ENCODE measurements around the gene FAM222A.
"Not testable (repeated sequence)": the region's sequence is repeated elsewhere in the genome, so short reads cannot be mapped to it uniquely, and the experiment has no call there.

The FAM222A gene

DNA sequence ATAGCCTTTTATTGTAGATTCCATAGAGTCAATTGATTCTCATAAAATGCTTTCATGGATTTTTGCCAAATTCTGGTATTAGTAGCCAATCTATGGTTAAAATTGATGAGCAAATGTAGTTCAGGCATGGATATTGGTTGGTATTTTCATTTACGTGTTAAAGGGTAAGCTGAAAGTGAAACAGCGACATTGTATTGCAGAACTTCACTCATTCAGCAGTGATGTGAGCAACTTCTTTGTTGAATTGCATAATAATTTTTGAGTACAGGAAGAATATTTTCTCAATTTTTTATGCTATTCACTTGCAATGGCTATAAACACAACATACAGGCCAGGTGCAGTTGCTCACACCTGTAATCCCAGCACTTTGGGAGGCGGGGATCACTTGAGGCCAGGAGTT lies 24.2 kb upstream of the FAM222A start:
- TF ChIP-seq, protein P1, sequence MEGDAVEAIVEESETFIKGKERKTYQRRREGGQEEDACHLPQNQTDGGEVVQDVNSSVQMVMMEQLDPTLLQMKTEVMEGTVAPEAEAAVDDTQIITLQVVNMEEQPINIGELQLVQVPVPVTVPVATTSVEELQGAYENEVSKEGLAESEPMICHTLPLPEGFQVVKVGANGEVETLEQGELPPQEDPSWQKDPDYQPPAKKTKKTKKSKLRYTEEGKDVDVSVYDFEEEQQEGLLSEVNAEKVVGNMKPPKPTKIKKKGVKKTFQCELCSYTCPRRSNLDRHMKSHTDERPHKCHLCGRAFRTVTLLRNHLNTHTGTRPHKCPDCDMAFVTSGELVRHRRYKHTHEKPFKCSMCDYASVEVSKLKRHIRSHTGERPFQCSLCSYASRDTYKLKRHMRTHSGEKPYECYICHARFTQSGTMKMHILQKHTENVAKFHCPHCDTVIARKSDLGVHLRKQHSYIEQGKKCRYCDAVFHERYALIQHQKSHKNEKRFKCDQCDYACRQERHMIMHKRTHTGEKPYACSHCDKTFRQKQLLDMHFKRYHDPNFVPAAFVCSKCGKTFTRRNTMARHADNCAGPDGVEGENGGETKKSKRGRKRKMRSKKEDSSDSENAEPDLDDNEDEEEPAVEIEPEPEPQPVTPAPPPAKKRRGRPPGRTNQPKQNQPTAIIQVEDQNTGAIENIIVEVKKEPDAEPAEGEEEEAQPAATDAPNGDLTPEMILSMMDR (IDR thresholded peaks at IDR 0.05; ENCODE audit: low read depth, low read length, missing control alignments): no peak
- H3K4me3 ChIP-seq (ENCODE audit: low read depth, low read length): no peak overlapping the region
- in situ Hi-C loops (cut with HindIII; ENCODE audit: low sequenced_read_pairs): no loop called here
- DNase-seq (ENCODE audit: low read depth): no peak

DNA sequence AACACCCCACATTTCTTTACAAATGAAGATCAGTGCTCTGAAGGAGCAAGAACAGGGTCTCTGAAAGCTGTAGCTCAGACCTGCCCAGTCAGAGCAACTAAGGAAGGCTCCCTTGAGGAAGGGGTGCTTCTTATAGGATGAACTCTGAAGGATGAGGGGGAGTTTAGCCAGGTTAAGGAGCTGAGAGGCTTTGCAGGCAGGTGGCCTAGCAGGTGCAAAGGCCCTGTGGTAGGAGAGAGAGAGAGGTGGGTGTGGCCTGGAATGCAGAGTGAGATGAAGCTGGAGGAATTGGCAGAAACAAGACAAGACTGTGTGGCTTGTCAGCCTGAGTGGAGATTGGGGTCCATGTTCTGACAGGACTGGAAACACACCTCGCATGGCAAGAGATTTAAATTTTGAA lies 20.5 kb upstream of the FAM222A start:
- TF ChIP-seq, protein P1 (IDR thresholded peaks at IDR 0.05; ENCODE audit: low read depth, low read length, missing control alignments): no peak
- no peak for DNase-seq (ENCODE audit: low read depth)
- in situ Hi-C loops (cut with HindIII; ENCODE audit: low sequenced_read_pairs): no loop called here
- H3K4me3 ChIP-seq (ENCODE audit: low read depth, low read length): no peak overlapping the region

- DNase-seq (ENCODE audit: low read depth): no peak
- in situ Hi-C loops (cut with HindIII; ENCODE audit: low sequenced_read_pairs): no loop called here
- H3K4me3 ChIP-seq (ENCODE audit: low read depth, low read length): no peak overlapping the region
- TF ChIP-seq, protein P1 (IDR thresholded peaks at IDR 0.05; ENCODE audit: low read depth, low read length, missing control alignments): no peak
These were observed 19.7 kb upstream of the FAM222A start for GRCh38 chr12:109693653-109694600.

DNA sequence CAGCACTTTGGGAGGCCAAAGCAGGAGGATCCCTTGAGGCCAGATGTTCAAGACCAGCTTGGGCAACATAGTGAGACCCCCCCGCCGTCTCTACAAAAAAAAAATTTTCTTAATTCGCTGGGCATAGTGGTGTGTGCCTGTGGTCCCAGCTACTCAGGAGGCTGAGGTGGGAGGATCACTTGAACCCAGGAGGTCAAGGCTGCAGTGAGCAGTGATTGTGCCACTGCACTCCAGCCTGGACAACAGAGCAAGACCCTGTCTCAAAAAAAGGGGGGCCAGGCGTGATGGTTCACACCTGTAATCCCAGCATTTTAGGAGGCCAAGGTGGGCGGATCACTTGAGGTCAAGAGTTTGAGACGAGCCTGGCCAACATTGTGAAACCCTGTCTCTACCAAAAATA lies 19.0 kb upstream of the FAM222A start:
- H3K4me3 ChIP-seq (ENCODE audit: low read depth, low read length); in situ Hi-C loops (cut with HindIII; ENCODE audit: low sequenced_read_pairs); DNase-seq (ENCODE audit: low read depth): not testable (repeated sequence)

DNA sequence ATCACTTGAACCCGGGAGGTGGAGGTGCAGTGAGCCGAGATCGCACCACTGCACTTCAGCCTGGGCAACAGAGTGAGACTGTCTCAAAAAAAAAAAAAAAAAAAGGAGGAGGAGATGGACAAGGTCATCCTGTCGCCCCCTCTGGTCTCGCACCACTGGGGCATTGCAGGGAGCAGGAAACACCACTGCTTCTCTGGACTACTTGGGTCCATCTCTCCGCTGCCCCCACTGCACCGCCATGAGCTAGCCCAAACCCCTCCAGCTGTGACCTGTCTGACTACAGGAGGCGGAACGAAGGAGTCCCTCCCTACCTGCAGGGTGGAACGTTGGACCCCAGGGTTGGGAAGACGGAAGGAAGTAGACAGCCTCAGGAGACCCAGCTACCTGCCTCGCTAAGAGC lies 18.2 kb upstream of the FAM222A start:
- DNase-seq (ENCODE audit: low read depth): no peak
- in situ Hi-C loops (cut with HindIII; ENCODE audit: low sequenced_read_pairs): no loop called here
- H3K4me3 ChIP-seq (ENCODE audit: low read depth, low read length): no peak overlapping the region
- TF ChIP-seq, protein P1 (IDR thresholded peaks at IDR 0.05; ENCODE audit: low read depth, low read length, missing control alignments): no peak

DNA sequence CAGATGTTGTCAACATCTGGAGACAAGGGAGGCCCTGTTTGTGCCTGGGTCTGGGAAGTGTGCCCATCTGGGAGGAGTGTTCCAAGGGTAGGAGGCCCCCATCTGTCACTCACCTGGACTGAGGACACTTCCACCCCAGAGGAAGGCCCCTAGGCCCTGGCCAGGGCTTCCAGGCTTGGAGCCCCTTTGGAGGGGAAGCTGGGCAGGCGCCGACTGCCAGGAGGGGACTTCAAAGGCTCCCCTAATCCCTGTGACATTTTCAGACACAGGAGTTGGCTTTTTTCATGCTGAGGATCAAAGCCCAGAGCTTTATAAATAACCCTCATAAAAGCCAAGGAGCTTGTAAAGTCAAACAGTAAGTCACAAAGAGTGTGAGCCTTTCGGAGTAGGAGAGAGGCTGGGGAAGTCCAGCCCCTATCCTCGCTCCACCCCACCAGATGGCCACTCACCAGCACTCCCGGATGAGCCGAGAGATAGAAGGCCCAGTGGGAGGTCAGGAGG lies 17.6 kb upstream of the FAM222A start:
- no peak for DNase-seq (ENCODE audit: low read depth)
- in situ Hi-C loops (cut with HindIII; ENCODE audit: low sequenced_read_pairs): no loop called here
- no peak overlapping the region for H3K4me3 ChIP-seq (ENCODE audit: low read depth, low read length)
- TF ChIP-seq, protein P1 (IDR thresholded peaks at IDR 0.05; ENCODE audit: low read depth, low read length, missing control alignments): no peak
